ENCODE data around the gene CEP85L.
A peak's percentile ranks its signal among the peaks of the same experiment; 100 is the strongest.

Gene CEP85L

GRCh38 chr6:118651282-118652050 lies at the start of gene CEP85L:
CEP85L (minus strand) TSS chr6:118651591; CDS start chr6:118651269, 322 bp downstream.
- DNase-seq (ENCODE audit: low spot score), result peak; percentile 89

GRCh38 chr6:118700531-118700930 lies 49.1 kb upstream of the CEP85L start:
- no peak for DNase-seq (ENCODE audit: low spot score)

- no peak for DNase-seq (ENCODE audit: low spot score)
Measured at GRCh38 chr6:118697554-118697953, 46.2 kb upstream of the CEP85L start.

- no peak for DNase-seq (ENCODE audit: low spot score)
Measured at GRCh38 chr6:118696271-118696670, 44.9 kb upstream of the CEP85L start.

- DNase-seq (ENCODE audit: low spot score), result no peak
Measured at GRCh38 chr6:118693562-118693961, 42.2 kb upstream of the CEP85L start.

GRCh38 chr6:118685823-118686449 lies 34.5 kb upstream of the CEP85L start:
- DNase-seq (ENCODE audit: low spot score), result no peak

GRCh38 chr6:118683881-118684872 lies 32.8 kb upstream of the CEP85L start:
- no peak for DNase-seq (ENCODE audit: low spot score)

- no peak for DNase-seq (ENCODE audit: low spot score)
Measured at GRCh38 chr6:118680452-118681095, 29.2 kb upstream of the CEP85L start.

- DNase-seq (ENCODE audit: low spot score), result no peak
Measured at GRCh38 chr6:118679327-118679901, 28.0 kb upstream of the CEP85L start.

- no peak for DNase-seq (ENCODE audit: low spot score)
Measured at GRCh38 chr6:118678866-118679265, 27.5 kb upstream of the CEP85L start.

GRCh38 chr6:118677193-118677592 lies 25.8 kb upstream of the CEP85L start:
- DNase-seq (ENCODE audit: low spot score), result peak; percentile 16

- no peak for DNase-seq (ENCODE audit: low spot score)
Measured at GRCh38 chr6:118675225-118675624, 23.8 kb upstream of the CEP85L start.

GRCh38 chr6:118674772-118675171 lies 23.4 kb upstream of the CEP85L start:
- no peak for DNase-seq (ENCODE audit: low spot score)

GRCh38 chr6:118672678-118673077 lies 21.3 kb upstream of the CEP85L start:
- no peak for DNase-seq (ENCODE audit: low spot score)

GRCh38 chr6:118669561-118669960 lies 18.2 kb upstream of the CEP85L start:
- no peak for DNase-seq (ENCODE audit: low spot score)

GRCh38 chr6:118668761-118669385 lies 17.5 kb upstream of the CEP85L start:
- no peak for DNase-seq (ENCODE audit: low spot score)

GRCh38 chr6:118667988-118668387 lies 16.6 kb upstream of the CEP85L start:
- DNase-seq (ENCODE audit: low spot score), result no peak

- DNase-seq (ENCODE audit: low spot score), result no peak
Measured at GRCh38 chr6:118665011-118665410, 13.6 kb upstream of the CEP85L start.

GRCh38 chr6:118663993-118664985 lies 12.9 kb upstream of the CEP85L start:
- no peak for DNase-seq (ENCODE audit: low spot score)

- no peak for DNase-seq (ENCODE audit: low spot score)
Measured at GRCh38 chr6:118661831-118662230, 10.4 kb upstream of the CEP85L start.
